ENCODE measurements around the gene ARHGEF4.
"Not testable (repeated sequence)": the region's sequence is repeated elsewhere in the genome, so short reads cannot be mapped to it uniquely, and the experiment has no call there.

ARHGEF4 gene

DNA sequence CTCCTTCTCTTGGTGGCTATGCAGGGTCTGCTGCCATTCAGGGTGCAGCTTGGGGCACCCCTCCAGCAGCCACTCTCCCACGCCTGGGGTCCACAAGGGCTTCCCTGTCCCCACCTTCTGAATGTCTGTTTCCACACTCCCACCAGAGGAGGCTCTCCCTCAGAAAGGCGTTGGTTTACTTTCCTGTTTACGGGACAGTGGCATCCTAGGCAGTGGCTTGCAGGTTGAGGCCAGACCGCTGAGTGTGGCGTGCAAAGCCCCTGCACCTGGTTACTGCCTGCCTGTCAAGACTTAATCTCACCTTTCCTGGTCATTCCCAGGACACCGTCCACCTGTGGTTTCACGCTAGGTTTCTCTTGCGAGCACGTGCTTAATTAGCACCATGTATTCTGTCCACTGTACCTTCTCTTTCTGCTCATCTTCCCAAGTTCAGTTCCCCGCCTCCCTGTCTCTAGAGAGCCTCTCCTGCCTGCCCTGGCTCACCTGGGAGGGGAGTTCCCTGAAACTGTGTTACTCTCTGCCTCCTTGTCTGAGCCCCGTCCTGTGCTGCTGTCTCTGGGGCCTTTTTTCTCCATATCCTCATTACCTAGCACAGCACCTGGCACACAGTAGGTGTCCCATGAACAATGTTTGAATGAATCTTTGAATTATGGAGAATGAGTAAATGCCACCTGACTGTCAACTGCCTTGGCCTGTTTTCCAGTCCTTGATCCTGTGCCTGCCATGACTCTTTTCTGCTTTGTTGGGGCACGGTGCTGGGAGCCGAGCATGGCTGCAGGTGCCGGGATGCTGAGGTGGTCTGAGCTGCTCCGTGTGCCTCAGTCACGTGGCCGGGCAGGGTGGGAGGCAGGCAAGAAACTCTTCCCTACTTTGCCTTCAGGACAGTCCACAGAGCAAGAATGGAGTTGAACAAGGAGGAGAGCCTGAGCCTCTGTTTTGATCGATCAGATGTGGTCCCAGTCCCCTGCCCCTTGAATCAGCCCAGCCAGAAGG is 56.4 kb downstream of the ARHGEF4 start:
- DNase-seq = no peak

GRCh38 chr2:130894326-130894942 is 57.7 kb downstream of the ARHGEF4 start:
- no peak for DNase-seq

DNA sequence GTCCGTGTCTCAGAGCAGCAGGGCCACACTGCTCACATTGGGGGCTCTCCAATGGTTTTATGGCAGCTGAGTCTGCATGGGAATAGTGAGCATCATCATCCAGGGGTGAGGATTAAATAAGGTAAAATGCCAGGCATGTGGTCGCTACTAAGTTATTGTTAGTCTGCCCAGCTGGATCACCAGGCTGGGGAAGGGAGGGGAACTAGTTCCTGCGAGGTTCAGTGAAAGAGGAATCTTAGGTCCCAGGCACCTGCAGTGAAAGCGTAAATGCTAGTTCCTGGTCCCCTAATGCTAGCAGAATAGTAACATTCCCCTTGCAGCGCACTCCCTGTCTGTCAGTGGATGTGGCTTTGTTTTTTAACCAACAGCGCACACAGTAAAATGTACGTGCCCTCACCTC is 60.1 kb downstream of the ARHGEF4 start:
- DNase-seq = no peak

DNA sequence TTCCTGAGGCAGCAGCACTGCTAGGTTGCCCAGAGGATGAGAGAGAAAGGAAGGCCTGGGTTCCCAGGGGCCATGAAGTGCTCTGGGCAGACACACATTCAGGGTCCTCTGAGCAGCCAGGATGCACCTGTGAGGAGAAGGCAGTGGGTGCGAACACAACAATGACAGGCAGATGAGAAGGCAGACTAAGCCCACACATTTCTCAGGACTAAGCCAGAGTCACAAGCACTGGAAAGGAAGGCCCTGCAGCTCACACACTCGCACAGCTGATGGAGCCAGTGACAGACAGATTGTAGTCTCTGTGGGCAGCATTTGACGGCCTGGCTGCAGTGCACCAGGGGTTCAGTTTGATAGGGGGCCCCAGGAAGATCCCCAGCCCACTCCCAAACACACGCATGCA is 61.8 kb downstream of the ARHGEF4 start:
- no peak for DNase-seq

- no peak for DNase-seq
These were observed 62.6 kb downstream of the ARHGEF4 start for GRCh38 chr2:130899306-130899705.

- no peak for DNase-seq
These were observed 64.3 kb downstream of the ARHGEF4 start for GRCh38 chr2:130901061-130901460.

GRCh38 chr2:130901626-130902025 is 64.9 kb downstream of the ARHGEF4 start:
- not testable (repeated sequence) for DNase-seq

DNA sequence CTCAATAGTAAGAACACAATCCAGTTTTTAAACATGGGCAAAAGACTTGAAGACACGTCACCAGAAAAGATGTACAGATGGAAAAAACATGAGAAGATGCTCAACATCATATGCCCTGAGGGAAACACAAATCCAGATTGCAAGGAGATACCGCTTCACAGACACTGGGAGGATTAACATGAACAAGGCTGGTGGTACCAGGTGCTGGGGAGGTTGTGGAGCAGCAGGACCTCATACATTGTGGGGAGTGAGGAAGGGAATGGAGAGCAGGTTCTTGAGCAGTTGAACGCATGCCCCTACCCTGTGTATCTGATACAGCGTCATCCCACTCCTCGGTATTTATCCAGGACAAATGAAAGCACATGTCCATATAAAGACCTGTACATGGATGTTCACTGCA is 72.1 kb downstream of the ARHGEF4 start:
- DNase-seq = no peak

DNA sequence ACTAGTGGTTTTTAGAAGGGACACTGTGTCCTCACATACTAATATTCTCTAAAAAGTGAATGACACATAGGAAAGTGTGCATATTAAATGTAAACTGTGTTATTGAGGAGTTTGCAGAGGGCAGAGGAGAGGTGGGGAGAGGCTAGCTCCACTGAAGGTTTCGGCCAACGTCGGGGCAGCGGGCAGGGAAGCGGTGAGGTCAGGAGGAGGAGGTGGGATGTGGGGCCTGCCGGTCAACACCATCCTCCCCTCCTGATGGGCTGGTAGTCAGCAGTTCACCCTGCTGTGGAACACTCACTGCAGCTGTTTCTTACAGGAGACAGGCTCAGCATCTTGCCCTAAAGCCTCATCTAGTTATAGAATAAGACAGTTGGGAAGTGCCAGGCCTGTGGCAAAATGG is 74.2 kb downstream of the ARHGEF4 start:
- DNase-seq = no peak

- no peak for DNase-seq
These were observed 74.8 kb downstream of the ARHGEF4 start for GRCh38 chr2:130911482-130911881.

DNA sequence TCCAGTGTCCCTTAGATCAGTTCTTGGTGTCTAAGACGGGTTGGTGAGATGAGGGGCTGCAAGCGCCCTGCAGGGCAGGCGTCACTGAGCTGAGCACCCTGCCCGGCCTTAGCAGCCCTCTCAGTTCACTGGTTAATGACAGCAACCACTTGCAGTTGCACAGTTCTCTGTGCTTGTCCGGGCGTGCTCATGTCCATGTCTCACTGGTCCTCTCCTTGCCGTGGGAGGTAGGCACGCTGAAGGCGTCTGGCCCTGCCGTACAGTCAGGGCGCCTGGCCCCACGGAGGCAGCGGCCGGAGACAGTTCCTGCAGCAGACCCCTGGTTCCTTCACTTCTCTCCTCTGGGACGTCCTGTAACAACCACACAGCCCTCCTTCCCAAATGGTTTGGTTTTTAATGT is 75.3 kb downstream of the ARHGEF4 start:
- no peak for DNase-seq

DNA sequence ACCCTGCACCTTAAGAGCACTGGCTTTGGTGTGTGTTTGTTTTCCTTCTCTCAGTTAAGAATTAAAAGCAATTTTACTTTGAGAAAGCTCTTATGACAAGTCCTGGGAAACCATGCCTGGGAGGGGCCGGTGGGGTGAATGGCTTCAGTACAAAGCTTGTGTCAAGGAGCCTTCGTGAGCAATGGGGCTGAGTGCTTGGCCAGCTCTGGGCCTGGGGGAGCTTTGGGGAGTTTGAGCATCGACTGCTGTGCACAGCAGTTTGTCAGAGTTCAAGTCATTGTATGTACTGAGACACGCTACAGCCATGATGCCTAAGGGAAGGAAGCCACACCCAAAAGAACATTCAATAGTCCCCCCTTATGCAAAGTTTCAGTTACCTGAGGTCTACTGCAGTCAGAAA is 75.8 kb downstream of the ARHGEF4 start:
- DNase-seq = no peak

- DNase-seq = no peak
These were observed 77.2 kb downstream of the ARHGEF4 start for GRCh38 chr2:130913891-130914290.

- DNase-seq = no peak
These were observed 78.4 kb downstream of the ARHGEF4 start for GRCh38 chr2:130915149-130915548.

DNA sequence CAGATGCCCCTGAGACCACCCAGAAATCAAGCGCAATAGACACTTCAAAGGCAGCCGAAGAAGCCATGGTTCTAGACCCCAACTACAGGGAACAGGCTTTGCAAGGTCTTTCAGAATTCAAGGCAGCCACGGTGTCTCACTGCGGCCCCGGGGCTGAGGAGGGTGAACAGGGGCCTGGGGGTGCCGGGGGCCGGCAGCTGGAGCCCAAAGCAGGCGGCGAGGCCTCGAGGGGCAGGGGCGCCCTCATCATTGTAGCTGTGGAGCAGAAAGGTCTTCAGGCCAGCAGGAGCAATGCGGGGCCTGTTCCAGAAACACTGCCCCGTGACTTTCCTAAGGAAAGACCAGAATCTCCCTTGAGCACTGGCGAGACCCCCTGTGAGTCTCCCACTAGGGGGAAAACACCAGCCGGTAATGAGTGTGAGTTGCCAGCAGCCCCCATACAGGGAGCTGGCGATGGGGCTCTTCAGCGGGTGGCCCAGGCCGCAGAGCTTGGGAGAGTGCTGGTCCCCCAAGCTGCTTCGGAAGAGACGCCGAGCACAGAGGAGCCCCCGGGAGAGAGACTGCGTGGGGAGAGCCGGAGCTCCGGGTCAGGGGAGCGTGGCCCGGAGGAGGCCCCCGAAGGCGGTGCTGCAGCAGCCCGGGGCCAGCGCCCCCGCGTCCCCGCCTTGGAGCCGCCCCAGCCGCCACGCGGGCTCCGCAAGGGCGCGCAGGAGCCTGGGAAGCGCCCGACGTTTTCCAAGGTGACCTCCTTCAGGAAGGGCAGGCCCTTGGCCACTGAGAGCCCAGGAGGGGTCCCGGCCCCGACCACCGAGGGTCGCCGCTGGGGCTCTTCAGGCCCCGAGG is 79.1 kb downstream of the ARHGEF4 start:
- DNase-seq = no peak

- DNase-seq = no peak
These were observed 79.7 kb downstream of the ARHGEF4 start for GRCh38 chr2:130916438-130916705.

DNA sequence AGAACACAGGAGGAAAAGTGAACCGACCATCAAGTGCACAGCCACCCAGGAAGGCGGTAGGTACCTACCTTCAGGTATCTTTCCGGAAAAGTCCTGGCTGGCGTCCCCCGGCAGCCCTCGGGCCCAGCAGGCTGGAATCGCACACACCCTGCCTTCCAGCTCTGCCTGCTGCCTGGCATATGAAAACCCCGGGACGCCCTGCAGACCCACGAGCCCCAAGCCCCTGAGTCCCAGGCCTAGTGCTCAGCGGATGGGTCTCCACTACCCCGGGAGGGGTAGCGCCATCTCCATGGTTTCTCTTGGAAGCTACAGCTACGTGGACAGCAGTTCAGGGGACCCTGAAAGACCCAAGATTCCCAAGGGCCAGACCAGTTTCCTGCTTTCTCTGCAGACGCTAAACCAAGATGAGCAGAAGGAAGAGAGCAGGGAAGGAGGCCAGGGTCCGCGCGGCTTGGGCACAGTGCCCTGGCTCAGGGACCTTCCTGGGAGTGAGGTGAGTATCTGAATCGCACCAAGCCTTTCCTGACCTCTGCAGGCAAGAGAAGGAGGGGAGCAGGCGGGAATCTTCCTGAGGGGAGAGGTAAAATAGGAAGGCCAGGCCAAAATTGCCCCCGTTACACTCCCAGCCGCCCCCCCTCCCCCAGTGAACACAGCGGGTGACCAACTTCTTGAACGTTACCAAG is 80.4 kb downstream of the ARHGEF4 start:
- no peak for DNase-seq

DNA sequence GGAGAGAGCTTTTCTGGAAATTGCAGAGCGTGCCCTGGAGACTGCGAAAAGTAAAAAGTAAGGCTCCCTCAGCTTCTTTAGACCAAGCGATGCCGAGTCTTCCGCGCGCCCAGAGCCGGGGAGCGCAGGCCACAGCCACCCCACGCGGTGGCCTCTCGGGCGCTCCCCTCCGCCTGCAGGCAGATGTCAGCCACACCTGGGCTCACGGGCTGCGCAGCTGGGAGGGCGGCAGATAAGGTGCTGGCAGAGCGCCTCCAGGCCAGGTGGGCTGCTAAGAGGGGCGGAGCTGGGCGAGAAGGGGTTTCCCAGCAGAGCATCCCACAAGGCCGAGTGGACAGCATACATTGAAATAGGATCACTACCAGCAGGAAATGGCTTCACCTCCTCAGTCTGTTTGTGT is 81.7 kb downstream of the ARHGEF4 start:
- no peak for DNase-seq

DNA sequence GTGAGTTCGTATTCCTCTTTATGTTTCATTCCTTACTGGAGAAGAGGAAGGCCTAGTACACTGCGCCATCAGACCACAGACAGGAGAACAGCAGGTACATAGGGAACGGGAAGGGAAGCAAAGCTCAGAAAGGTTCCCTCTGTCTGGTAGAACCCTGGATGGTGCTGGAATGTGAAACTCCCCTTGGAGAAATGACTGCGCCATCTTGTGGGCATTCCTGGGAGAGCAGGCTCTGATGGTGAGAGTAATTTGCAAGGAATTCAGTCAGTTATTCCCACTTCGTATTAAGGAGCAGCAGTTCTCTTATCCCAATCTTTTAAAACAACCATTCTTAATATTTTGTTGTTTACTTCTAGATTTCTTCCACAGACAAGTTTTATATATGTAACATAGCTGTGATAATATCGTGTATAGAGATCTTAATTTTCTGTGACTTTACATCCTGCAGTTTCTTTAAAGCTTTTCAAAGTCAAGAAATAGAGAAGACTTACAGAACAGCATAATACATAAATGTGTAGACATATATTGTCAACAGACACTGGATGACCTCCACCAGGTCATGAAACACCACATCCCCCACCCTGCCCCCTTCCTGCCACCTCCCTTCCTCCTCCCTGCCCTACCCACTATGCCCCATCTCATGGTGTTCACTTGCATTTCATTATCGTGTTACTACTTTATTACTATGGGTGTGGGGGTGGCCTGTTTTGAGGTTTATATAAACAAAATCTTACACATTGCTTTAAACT is 83.9 kb downstream of the ARHGEF4 start:
- DNase-seq = peak; percentile 54

DNA sequence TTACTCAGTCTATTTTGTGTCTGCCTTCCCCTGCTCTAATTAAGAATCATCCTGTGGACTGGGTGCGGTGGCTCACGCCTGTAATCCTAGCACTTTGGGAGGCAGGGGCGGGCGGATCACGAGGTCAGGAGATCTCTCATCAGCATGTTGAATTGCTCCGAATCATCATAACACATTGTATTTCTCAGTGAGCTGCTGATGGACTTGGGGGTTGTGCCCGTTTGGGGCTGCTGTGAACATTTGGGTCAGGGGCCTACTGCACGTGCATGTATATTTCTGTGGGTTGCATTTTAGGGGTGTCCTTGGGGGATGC is 84.4 kb downstream of the ARHGEF4 start:
- DNase-seq = no peak

GRCh38 chr2:130922417-130922816 is 85.7 kb downstream of the ARHGEF4 start:
- no peak for DNase-seq

GRCh38 chr2:130928385-130928784 is 91.7 kb downstream of the ARHGEF4 start:
- no peak for DNase-seq

Measured in CD4-positive, alpha-beta T cell treated with Interleukin-17A for 1 hour (primary cell).